Hematopoietic multipotent progenitor cell treated with erythropoietin and hydrocortisone succinate and interleukin-3 and kit ligand, for 6 days (in vitro differentiated cells): ENCODE data around the gene CNOT6.
"Not testable (repeated sequence)": the region's sequence is repeated elsewhere in the genome, so short reads cannot be mapped to it uniquely, and the experiment has no call there.

ENCODE experiments used
- DNase-seq: peaks from one replicate; pipeline ENCODE4 v3.0.0-alpha.2; 2015

Gene CNOT6

DNA sequence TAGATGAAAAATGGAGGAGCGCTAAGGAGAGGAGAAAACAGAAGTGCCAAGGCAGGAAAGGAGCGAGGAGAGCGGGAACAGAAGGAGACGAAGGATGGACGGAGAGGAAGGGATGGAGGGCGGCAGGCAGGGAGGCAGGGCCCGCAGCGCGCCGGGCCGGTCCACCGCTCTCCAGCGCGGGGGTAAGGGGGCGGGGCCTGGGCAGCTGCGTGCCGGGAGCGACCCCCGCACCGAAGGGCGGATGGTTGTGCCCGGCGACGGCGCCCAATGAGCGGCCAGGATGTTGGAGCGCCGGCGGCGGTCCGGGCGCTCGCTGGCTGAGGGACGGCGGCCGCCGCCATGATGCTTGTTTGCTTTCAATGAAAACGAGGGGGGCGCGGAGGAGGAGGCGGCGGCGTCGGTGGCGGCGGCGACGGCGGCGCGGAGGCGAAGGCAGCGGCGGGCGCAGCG lies at the start of gene CNOT6:
TSS of gene CNOT6 (plus strand) at position 320 of the 450 bp plus-strand sequence. CDS start 34,898 bp downstream, outside the sequence.
- DNase-seq, result peak; percentile 94

DNA sequence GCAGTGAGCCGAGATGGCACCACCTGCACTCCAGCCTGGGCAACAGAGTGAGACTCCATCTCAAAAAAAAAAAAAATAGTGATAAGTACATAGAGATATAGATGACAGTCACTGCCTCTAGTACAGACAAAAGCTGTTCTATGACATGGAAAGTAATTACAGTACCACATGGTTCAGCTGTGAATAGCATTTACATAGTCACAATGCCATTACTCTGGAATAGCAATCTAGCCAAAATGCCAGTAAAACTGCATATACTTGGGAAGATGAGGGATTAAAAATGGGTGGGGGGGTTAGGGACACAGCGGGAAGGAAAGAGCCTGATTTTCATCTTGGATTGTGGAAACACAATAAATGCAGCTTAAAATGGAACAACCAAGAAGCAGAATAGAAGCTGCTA lies 39.4 kb upstream of the CNOT6 start:
- no peak for DNase-seq

DNA sequence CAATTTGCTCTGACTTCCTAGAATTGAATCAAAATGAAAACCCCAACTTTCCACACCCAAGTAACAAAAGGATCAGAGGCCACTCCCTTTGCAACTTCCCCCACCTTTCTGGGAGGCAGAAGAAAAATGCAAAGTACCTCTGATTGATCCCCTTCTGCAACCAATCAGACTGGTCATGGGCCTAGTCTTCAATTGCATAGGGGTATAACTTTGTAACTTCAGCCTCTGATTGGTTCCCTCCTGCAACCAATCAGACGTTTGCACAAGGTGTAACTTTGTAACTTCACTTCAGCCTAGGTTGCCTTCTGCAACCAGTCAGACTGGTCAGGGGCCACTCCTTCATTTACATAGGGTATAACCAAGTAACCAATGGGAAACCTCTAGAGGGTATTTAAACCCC lies 38.3 kb upstream of the CNOT6 start:
- DNase-seq, result no peak

DNA sequence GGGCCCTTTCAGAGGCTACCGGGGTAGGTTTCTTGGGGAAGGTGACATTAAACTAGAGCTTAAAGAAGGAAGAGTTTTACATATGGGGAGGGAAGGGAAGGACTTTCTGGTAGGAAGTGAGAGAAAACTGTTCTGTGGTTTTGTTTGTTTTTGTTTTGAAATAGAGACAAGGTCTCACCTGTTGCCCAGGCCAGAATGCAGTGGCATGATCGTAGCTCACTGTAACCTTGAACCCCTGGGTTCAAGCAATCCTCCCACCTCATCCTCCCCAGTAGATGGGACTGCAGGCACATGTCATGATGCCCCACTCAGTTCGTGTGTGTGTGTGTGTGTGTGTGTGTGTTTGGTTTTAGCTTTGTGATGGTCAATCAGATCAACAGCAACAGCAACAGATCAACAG lies 37.4 kb upstream of the CNOT6 start:
- DNase-seq, result no peak

DNA sequence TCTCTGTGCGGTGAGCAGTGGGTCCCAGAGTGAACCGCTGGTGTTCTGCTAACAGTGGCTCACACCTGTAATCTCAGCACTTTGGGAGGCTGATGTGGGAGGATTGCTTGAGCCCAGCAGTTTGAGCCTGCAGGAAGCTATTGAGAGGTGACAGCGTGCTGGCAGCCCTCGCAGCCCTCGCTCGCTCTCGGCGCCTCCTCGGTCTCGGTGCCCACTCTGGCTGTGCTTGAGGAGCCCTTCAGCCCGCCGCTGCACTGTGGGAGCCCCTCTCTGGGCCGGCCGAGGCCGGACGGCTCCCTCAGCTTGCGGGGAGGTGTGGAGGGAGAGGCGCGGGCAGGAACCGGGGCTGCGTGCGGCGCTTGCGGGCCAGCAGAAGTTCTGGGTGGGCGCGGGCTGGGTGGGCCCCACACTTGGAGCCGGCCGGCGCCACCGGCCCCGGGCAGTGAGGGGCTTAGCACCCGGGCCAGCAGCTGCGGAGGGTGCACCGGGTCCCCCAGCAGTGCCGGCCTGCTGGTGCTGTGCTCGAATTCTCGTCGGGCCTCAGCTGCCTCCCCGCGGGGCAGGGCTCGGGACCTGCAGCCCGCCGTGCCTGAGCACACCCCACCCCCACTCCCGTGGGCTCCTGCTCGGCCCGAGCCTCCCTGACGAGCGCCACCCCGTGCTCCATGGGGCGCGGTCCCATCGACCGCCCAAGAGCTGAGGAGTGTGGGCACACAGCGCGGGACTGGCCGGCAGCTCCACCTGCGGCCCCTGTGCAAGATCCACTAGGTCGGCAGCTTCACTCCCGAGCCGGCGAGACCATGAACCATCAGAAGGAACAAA lies 35.1 kb upstream of the CNOT6 start:
- not testable (repeated sequence) for DNase-seq

DNA sequence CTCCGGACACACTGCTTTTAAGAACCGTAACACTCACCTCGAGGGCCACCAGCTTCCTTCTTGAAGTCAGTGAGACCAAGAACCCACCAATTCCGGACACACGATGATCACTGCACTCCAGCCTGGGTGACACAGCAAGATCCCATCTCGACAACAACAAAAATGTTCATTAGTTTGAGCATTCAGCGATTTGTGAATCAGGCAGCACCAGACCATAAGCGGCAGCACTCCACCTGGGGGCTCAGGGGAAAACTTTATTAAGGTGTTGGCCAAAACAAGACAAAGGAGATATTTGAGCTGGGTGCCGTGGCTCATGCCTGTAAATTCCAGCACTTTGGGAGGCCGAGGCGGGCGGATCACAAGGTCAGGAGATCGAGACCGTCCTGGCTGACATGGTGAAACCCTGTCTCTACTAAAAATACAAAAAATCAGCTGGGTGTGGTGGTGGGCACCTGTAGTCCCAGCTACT lies 34.5 kb upstream of the CNOT6 start:
- DNase-seq, result not testable (repeated sequence)

DNA sequence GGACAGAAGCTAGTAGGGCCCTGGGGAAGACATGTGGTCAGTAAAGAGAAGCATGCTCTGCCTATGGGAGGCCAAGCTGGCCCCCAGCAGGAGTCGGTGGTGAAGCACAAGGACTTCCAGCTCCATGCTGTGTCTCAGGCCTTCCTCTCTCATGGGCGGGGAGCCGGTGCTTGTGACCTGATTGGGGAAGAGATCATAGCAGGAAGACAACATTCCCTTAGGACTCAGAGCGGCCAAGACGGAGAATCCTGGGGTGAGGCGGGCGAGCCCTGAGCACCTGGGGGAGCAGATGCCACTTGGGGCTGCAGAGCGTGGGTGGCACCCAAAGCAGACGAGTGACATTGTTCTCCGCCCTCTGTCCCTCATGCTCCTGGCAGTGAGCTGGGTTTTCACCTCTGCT lies 33.3 kb upstream of the CNOT6 start:
- no peak for DNase-seq

DNA sequence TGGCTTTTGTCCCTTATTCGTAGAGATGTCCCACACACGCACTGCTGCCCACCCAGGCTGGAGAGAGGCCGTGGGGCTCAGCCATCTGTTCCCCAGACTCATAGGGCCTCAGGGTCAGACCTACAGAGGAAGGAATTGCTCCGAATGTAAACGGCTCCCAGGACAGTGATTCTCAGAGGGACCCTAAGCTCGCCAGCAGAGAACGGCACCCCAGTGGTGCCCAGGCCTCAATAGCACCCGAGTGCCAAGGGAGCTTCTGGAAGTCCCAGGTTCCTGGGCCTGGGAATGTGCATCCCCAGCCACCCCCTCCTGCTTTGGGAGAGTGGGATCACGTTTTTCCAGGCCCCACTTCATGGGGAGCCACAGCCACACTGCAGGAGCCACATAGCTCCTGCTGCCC lies 32.9 kb upstream of the CNOT6 start:
- no peak for DNase-seq

DNA sequence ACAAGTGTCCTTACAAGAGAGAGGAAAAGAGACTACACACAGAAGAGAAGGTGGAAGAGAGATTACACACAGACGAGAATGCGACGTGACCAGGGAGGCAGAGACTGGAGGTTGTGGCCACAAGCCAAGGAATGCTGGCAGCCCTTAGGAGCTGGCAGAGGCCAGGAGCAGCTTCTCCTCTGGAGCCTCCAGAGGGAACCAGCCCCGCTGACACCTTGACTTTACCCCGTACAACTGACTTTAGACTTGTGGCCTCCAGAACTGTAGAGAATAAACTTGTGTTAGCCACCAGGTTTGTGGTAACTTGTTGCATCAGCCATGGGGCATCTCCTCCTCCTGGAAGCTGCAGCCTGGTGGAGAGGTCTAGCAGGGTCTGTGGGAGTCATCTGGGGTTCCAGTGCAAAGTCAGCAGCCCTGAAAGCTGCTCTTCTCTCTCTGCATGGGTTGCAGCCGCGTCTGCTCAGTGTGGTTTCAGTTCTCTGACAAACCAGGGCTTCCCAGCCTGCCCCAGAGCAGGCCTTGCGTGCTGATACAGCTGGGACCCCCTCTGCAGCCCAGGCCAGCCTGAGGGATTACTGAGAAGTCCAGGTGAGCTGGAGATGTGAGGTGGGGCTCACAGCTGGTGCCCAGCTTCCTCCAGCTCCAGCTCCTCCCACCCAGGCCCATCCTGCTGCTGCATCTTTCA lies 30.8 kb upstream of the CNOT6 start:
- DNase-seq, result no peak

DNA sequence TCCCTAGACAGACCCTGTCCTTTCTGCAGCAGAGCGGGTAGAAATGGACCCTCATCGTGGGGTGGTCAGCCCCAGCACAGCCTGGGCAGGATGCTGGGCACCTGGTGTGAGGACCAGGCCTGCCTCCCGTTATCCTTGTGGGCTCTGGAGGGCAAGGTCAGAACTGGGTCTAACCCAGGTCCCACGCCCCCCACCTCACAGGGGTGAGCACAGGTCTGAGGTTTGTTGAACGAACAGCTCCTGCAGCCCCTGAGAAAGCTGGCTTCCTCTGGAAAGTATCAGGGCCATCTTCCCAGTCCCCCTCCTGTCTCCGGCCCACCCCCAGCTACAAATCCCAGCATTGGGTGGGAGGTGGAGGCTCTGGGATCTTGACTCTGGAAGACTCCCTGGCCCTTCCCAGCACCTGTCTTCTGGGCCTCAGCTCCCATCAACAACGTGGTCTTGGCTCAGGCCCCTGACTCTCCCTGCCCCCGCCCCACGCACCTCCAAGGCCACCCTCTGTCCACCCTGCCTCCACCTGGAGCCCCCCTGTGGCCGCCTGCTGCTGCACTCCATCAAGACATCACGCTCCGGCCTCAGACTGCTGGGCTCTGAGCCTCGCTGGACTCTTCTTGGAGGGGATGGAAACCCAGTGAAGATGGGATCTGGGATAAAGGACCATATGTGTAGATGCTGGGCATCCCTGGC lies 30.1 kb upstream of the CNOT6 start:
- no peak for DNase-seq

DNA sequence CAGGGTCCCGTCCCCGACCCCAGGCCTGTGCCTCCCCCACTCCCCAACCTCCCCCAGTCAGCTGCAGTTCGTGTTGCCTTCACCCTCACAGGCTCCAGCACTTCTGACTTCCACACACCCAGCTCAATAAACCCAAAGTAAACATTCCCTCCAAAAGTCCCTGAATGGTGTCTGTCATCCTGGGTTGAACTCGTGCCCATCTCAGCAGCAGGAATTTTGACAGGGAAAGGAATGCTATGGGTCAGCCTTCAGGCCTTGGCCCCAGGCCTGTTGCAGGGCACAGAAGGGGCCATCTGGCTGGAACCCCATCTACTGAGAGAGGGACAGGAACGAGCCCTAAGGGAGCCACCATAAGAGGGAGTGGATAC lies 29.6 kb upstream of the CNOT6 start:
- DNase-seq, result no peak

DNA sequence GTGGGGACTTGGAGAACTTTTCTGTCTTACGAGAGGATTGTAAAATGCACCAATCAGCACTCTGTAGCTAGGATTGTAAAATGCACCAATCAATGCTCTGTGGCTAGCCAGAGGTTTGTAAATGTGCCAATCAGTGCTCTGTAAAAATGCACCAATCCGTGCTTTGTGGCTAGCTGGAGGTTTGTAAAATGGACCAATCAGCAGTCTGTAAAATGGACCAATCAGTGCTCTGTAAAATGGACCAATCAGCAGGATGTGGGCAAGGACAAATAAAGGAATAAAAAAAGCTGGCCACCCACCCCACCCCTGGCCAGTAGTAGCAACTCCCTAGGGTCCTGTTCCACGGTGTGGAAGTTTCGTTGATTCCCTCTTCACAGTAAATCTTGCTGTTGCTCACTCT lies 29.1 kb upstream of the CNOT6 start:
- not testable (repeated sequence) for DNase-seq

DNA sequence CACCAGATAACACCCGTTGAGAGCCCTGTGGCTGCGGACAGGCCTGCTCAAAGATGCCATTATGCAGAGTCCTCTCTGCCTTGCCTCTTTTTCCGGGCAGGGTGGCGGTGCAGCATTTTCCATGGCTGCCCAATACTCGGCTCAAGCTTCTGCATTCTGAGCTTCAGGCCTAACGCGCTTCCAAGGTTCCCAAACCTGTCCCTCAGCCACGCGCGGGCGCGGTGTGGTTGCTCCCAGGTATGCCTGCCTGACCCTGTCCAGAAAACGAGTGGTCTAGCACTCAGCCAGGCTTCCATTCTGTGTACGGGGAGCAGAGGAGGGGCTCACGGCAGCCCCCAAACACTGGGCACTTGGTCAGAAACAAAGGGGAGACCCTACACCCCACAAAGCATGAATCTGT lies 27.9 kb upstream of the CNOT6 start:
- no peak for DNase-seq

DNA sequence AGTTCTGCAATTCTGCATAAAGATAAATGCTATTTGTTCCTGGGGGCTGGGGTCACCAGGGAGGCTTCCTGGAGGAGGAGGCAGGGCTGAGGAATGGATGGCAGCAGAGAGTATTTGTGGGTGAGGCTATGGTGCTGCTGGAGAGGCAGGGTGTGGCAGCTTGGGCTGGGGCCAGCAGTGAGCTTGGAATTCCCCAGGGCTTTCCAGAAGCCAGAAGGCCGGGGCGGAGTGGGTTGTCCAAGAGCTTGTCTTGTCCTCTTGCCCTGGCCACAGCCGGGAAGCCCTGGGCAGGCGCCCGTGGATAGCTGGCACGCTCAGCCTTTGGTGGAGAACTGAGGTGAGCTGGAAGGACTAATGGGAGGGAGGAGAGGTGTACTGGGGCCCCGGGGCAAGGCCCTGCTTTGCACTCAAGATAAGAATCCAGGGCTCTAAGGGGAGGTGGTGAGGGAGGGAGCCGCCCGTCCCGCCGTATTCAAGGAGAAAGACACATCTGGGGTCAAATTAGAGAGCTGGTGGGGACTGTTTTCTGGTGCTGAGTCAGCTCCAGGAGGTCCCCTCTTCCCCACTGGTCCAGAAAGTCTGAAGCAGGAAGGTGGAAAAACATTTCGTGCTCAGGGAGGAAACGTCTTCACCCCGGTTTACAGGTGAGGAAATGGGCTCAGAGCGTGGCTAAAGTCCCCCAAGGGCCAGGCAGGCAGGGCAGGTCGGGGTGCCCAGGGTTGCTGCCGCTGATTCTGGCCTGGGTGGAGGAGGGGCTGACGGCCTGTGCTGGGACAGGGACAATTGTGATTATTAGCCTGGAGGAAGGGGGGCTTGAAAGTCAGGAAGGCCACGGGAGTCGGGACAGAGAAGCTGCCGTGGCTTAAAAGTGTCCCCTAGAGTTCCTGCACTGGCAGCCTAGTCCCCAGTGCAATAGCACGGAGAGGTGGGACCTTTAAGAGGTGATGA lies 26.9 kb upstream of the CNOT6 start:
- no peak for DNase-seq

DNA sequence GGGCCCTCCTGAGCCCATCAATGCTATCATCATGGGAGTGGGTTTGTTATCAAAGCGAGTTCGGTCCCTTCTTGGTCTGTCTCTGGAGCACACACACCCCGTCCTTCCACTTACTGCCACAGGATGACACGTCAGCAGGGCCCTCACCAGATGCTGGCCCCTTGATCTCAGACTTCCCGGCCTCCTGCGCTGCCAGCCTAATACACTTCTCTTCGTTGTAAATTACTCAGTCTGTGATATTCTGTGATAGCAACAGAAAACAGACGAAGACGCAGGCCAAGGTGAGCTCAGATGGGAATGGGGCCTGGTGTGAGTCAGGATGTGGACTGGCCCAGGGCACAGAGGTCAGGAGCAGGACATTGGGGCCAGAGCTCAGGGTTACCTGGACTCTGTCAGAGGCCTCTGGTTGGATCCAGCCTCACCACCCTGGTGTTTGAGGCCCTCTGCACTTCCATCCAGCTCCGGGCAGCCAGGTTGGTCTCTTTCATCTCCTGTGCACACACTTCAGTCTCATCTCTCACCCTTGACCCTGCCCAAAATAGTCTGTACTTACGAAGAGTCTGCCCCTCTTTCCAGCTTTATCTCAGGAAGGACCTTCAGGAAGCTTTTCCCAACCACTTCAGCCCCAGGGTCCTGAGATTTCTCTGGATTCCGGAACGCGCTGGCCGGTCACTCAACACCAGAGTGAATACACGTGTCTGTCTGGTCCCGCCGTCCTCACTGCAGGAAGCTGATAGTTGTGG lies 26.0 kb upstream of the CNOT6 start:
- no peak for DNase-seq

DNA sequence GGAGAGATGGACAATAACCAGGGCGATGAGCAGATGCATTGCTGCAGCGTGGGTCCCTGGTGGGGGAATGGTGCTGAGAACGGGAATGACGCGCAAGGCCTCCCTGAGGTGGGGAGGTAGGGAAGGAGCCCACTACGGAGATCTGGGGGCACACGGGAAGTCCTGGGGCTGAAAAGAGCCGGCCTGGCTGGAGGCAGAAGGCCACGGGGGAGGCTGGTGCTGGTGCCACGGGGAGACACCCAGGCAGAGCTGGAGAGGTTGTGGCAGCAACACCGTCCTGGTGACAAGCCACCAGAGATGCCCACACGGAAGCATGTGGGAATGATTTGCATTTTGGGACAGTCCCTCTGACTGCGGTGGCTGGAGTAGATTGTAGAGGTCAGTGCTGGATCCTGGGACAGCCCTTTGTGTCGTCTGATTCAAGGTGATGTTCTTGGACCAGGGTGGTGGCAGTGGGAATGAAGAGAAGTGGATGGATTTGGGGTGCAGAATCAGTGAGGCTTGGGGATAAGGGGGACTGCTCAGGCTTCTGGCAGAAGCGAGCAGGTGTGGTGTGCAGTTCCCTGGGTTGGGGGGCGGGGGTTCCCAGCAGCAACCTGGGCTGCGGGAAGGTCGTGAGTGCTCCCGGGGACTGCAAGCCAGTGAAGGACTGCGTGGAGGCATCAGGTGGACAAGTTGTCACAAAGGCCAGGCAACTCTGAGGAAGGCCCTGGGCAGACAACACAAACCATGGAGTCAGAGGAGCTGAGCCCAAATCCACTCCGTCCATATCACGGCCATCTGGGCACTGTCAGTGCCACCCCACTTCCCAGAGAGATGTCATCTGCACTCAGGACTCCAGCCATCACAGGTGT lies 25.2 kb upstream of the CNOT6 start:
- no peak for DNase-seq

DNA sequence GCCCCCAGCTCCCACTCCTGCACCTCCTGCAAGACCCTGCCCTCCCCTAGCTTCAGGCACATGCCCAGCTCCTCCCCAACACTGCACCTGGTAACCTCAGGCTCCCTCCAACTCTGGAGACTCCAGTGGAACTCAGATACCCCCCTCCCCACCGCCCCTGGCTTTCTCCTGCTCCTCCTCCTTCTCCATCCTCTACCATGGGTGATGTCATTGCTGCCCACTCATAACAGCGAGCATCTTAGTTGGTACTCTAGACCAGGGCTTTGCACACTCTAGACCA lies 24.7 kb upstream of the CNOT6 start:
- no peak for DNase-seq

DNA sequence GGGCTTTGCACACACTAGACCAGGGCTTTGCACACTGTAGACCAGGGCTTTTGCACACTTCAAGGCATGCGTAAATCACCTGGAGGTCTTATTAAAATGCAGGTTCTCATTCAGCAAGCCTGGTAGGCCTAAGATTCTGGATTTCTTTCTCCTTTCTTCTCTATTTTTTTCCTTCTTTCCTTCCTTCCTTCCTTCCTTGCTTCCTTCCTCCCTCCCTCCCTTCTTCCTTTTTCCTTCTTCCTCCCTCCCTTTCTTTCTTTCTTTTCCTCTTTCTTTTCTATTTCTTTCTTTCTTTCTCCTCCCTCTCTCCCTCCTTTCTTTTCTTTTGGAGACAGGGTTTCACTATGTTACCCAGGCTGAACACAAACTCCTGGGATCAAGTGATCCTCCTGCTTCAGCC lies 24.3 kb upstream of the CNOT6 start:
- no peak for DNase-seq

DNA sequence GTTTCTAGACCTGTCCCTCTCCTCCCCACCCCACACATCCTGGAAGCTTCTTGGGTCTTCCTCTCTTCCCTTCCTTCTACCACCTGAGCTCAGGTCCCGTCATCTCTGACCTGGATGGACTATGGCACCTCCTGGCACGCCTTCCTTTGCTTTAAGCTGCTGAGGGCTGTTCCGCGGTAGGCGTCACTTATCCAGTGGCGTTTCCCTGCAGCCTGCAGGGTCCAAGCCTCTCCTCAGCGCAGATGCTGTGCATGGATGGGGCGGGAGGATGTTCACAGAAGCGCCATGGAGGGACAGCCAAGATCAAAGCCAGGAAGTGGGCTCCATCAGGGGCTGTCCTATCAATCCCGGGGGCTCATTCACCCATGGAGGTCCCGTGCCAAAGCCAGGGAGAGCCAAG lies 23.8 kb upstream of the CNOT6 start:
- DNase-seq, result no peak

DNA sequence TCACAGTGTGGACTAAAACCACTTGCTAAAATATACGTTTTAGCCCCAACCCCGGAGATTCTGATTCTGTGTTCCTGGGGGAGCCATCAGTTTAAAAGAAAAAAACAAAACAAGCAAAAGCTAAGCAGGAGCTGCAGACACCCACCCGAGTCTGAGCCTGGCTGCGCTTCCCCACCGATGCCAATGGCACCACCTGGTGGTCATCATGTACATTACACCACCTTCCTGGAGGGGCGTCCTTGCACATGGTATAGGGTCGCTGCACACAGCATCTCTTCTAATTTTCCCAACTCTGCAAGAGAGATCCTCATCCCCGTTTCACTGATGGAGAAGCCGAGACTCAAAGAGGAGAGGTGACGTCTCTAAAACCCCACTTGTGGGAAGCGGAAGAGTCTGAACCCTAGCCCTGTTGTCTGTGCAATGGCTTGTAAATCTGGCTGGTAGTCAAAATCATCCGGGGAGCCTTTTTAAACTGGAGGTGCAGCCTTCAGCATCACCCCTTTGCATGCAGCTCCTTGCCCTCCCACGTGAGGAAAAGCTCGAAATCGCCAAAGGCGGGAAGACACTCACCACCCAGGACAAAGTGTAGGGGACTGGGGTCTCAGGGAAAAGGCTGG lies 23.1 kb upstream of the CNOT6 start:
- DNase-seq, result peak; percentile 68

DNA sequence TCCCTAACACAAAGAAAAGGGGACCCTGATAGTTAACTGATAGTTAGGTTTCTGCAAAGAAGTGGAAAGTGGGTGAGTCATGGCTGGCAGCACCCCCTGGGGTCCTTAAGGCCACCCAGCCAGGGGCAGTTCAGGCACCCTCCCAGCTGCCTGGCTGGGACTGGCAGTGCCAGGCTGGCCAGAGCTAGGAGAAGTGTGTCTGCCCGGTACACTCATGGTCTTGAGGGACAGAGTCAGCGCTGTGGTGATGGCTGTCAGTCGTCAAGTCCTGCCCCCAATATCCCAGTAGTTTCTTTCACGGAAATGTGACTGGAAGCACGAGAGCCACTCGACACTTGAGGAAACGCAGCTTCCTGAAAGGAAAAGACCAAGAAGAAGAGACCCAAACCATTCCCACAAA lies 22.3 kb upstream of the CNOT6 start:
- no peak for DNase-seq
